Measurements from ENCODE around the gene FAU.

GRCh38 chr11:65163684-65164083 is 41.8 kb upstream of the FAU start:
- TF ChIP-seq POLR2A (IDR thresholded peaks at IDR 0.05) (no peak), EP300 (IDR thresholded peaks at IDR 0.05) (no peak)

Data from upper lobe of left lung (tissue), 4 donors.